H1 (cell line): ENCODE results near the gene ABL2. TPM values are rescaled to one million over a fixed set of nuclear protein-coding genes. Genes with fewer than 3 reads are reported as not detected.

Experiments used
- BRCA1 ChIP-seq: IDR thresholded peaks from 2 replicates; pipeline ENCODE4 v1.6.1; 2012; ENCODE audit warnings: low read depth, low read length, improper control_type of control experiment
- POLR2AphosphoS5 ChIP-seq: IDR thresholded peaks from 2 replicates; pipeline ENCODE4 v1.6.1; 2011; ENCODE audit warnings: low read depth, low read length
- RBBP5 ChIP-seq: IDR thresholded peaks from 2 replicates; pipeline ENCODE4 v1.7.1; 2012; ENCODE audit warnings: low read depth, mild to moderate bottlenecking, inconsistent platforms, low read length, moderate library complexity, borderline replicate concordance
- TAF7 ChIP-seq: optimal IDR thresholded peaks from 2 replicates; pipeline ENCODE3; 2011; ENCODE audit warnings: low read depth, mild to moderate bottlenecking, inconsistent platforms, low read length, moderate library complexity, borderline replicate concordance
- polyA plus RNA-seq, 7 experiments: library from polyadenylated mRNA; depleted of rRNA in 3 of 7; stranded (reverse) in 5 of 7; unstranded in 2 of 7; fragments of >200 nt in 5 of 7; fragments of 200-250 nt in 2 of 7; gene quantifications; 1 replicate in 5 of 7; 2 replicates in 1 of 7; 4 replicates in 1 of 7; pipeline versions ENCODE4 v1.2.1 to v1.2.3, GENCODE V29; 2011 to 2013; ENCODE audit warnings: missing spikeins in 2 of 7, mixed read lengths in 2 of 7
- total RNA-seq: library from RNA; stranded (reverse); fragmentation: NEBNext Ultra II Directional; extraction: Animal tissue kit (Norgen Biotek cat#: 25700); gene quantifications from 2 replicates; pipeline ENCODE4 v1.2.1, GENCODE V29; 2021

Gene ABL2
- total and polyA plus RNA-seq, 2 of the 8 experiments (the other 6 are each of a cell fraction or from before 2014, with no cell fraction given): 4.5 to 19.1 TPM

GRCh38 chr1:179104611-179105250, 124.7 kb downstream of the ABL2 start (continued):
- no peak for TF ChIP-seq RBBP5
- no peak for TF ChIP-seq BRCA1
- TF ChIP-seq POLR2AphosphoS5: no peak
- TF ChIP-seq TAF7: no peak
